HEK293T (cell line): Measurements from ENCODE around the gene RAPGEF1.

Experiments used
- ARNT ChIP-seq: fragments of 450-650 bp; IDR thresholded peaks from 2 replicates; pipeline ENCODE4 v1.6.1; 2017; ENCODE audit warnings: mild to moderate bottlenecking
- BHLHE40 ChIP-seq: fragments of 450-650 bp; IDR thresholded peaks from 2 replicates; pipeline ENCODE4 v1.6.1; 2016; ENCODE audit warnings: mild to moderate bottlenecking, moderate library complexity, borderline replicate concordance
- FOXA1 ChIP-seq: fragments of 450-650 bp; IDR thresholded peaks from 2 replicates; pipeline ENCODE4 v1.6.1; 2016; ENCODE audit warnings: mild to moderate bottlenecking
- FOXK2 ChIP-seq: fragments of 450-650 bp; IDR thresholded peaks from 2 replicates; pipeline ENCODE4 v1.6.1; 2016; ENCODE audit warnings: mild to moderate bottlenecking
- FOXM1 ChIP-seq: fragments of 450-650 bp; IDR thresholded peaks from 2 replicates; pipeline ENCODE4 v1.6.1; 2017; ENCODE audit warnings: mild to moderate bottlenecking, borderline replicate concordance
- NFRKB ChIP-seq: fragments of 450-650 bp; IDR thresholded peaks from 2 replicates; pipeline ENCODE4 v1.6.1; 2016; ENCODE audit warnings: mild to moderate bottlenecking, moderate library complexity
- PKNOX1 ChIP-seq: fragments of 450-650 bp; IDR thresholded peaks from 2 replicates; pipeline ENCODE4 v1.6.1; 2016
- SP1 ChIP-seq: fragments of 450-650 bp; IDR thresholded peaks from 2 replicates; pipeline ENCODE4 v1.6.1; 2017
- SUZ12 ChIP-seq: fragments of 450-650 bp; IDR thresholded peaks from 2 replicates; pipeline ENCODE4 v1.6.1; 2016; ENCODE audit warnings: mild to moderate bottlenecking
- ZNF384 ChIP-seq: fragments of 450-650 bp; IDR thresholded peaks from 2 replicates; pipeline ENCODE4 v1.6.1; 2016

GRCh38 chr9:131584858-131585257 lies 155.0 kb downstream of the RAPGEF1 start:
- TF ChIP-seq FOXK2, result no peak
- TF ChIP-seq SUZ12, result no peak
- TF ChIP-seq BHLHE40, result no peak
- no peak for TF ChIP-seq SP1
- TF ChIP-seq FOXA1, result no peak
- no peak for TF ChIP-seq PKNOX1
- TF ChIP-seq ZNF384, result no peak
- TF ChIP-seq FOXM1, result no peak
- TF ChIP-seq ARNT, result no peak
- TF ChIP-seq NFRKB, result no peak
